ENCODE data around the gene OMP.
A peak's percentile ranks its signal among the peaks of the same experiment; 100 is the strongest.

The OMP gene

DNA sequence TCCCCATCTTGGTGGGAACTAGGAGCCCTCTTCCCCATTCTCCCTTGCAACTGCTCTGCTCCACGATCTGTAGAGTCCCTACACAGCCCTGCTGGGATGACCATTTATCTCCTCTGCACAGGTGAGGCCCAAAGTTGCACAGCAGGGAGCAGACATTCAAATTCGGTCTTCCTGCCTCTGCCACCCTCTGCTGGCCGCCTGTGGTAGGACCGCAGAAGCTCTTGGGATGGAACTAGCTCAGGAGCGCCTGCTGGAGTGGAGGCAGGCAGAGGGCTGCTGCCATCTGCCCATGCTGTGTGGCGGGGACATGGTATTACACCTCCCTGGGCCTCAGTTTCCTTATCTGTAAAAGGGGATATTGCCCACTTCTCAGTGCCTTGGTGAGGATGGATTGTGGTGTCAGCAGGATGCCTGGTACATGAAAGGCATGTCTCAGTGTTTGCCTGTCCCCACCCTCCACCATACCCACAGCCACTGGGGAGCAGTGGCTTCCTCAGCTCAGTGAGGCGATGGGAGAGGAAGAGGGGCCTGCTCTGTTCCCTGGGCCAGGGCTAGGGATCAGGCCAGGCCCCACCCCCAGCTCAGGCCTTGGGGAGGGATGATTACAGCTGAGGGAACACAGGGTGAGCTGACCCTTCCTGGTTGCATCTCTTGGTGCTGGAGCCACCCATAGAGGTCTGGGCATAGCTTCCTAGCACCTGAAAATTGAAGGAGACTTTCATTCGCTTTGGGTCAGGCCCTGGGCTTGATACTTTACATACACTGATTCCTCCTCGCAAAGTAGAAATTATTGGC is 11.3 kb upstream of the OMP start:
- peak; percentile 94 for DNase-seq (ENCODE audit: low spot score)
- in situ Hi-C loops (cut with MboI; ENCODE audit: low pct_unique_long_range_greater_than_20kb, low sequenced_read_pairs, unreplicated experiment): no loop called here
- TF ChIP-seq, protein P1, sequence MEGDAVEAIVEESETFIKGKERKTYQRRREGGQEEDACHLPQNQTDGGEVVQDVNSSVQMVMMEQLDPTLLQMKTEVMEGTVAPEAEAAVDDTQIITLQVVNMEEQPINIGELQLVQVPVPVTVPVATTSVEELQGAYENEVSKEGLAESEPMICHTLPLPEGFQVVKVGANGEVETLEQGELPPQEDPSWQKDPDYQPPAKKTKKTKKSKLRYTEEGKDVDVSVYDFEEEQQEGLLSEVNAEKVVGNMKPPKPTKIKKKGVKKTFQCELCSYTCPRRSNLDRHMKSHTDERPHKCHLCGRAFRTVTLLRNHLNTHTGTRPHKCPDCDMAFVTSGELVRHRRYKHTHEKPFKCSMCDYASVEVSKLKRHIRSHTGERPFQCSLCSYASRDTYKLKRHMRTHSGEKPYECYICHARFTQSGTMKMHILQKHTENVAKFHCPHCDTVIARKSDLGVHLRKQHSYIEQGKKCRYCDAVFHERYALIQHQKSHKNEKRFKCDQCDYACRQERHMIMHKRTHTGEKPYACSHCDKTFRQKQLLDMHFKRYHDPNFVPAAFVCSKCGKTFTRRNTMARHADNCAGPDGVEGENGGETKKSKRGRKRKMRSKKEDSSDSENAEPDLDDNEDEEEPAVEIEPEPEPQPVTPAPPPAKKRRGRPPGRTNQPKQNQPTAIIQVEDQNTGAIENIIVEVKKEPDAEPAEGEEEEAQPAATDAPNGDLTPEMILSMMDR (IDR thresholded peaks at IDR 0.05; ENCODE audit: extremely low read depth, insufficient read depth, missing control alignments): peak; percentile 98

DNA sequence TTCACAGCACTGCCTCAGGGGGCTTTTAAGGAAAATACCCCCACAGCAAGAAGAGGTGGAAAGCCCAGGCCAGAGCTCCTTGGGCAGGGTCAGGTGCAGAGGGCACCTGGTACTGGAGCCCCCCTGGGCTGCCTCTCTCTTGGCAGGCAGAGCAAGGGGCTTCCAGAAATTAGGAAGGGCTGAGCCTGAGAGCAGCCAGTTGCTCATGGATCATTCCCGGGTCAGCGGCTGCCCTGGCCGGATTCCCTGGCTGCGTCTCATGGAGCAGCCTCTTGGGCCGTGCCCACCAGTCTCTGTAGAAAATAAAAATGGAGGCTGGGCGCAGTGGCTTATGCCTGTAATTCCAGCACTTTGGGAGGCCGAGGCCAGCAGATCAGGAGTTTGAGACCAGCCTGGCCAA is 10.3 kb upstream of the OMP start:
- in situ Hi-C loops (cut with MboI; ENCODE audit: low pct_unique_long_range_greater_than_20kb, low sequenced_read_pairs, unreplicated experiment): no loop called here
- TF ChIP-seq, protein P1 (IDR thresholded peaks at IDR 0.05; ENCODE audit: extremely low read depth, insufficient read depth, missing control alignments): no peak
- DNase-seq (ENCODE audit: low spot score): no peak

DNA sequence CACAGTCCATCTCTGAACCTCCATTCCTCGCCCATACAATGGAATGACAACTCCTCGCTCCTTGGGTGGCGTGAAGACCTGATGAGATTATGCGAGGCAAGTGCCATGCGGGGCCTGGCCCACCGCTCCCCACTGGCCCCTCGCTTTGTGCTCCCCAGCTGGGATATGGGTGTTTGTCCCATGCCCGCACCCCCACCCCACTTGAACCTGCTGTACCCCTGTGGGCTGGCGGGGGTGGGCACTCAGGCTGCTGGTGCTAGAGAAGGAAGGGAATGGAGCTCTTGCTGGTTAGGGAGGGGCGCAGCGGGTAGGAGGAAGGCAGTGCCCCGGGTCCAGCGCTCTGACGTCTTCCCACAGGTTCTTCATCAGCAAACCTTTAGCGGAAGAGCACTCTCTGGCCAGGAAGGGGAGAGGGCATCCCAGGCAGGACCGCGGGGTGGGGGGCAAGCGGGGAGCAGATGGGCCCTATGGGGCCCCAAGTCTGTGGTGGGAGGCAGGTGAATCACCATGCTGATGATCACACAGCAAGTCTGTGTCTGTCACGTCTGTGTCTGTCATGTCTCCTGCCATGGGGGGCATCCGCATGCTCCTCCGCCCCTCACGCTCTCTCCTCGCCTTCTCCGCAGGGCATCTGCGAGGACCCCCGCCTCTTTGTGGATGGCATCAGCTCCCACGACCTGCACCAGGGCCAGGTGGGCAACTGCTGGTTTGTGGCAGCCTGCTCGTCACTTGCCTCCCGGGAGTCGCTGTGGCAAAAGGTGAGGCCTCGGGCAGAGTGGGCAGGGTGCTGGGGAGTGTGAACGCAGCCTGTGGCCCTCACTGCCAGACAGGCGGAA is 9.4 kb upstream of the OMP start:
- DNase-seq (ENCODE audit: low spot score): no peak
- in situ Hi-C loops (cut with MboI; ENCODE audit: low pct_unique_long_range_greater_than_20kb, low sequenced_read_pairs, unreplicated experiment): no loop called here
- TF ChIP-seq, protein P1 (IDR thresholded peaks at IDR 0.05; ENCODE audit: extremely low read depth, insufficient read depth, missing control alignments): no peak

DNA sequence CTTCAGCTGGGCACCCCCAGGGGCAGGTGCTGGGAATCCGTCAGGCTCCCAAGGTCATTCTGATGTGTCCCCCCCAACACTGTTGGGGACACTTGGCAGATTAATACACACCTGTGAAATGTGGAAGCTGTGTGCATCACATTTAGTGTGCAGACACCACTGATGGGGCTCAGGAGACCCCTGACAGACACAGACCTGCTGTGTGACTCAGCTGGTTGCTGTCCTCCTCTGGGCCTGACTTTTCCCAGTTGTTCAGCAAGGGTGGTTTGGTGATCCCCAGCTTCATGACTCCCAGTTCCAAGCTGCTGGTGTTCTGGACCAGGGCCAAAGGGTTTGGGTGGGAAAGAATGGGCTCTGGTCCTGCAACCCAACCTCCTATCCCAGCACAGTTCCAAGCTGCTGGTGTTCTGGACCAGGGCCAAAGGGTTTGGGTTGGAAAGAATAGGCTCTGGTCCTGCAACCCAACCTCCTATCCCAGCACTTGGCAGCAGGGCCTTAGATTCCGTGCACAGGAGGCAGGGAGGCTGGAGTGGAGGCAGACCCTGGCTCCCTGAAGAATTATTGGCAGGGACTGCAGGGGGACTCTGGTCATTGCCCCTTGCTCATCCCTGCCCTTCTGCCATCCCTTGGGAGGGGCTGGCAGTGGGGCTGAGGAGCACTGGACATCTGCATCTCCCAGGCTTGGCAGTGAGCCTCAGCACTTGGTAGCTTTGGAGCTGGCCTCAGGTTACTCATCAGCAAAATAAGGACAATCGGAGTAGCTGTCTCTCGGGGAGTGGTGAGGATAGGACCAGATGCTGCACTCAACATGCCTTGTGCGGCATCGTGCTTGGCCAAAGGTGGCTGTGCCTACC is 8.4 kb upstream of the OMP start:
- TF ChIP-seq, protein P1 (IDR thresholded peaks at IDR 0.05; ENCODE audit: extremely low read depth, insufficient read depth, missing control alignments): no peak
- in situ Hi-C loops (cut with MboI; ENCODE audit: low pct_unique_long_range_greater_than_20kb, low sequenced_read_pairs, unreplicated experiment): no loop called here
- no peak for DNase-seq (ENCODE audit: low spot score)

DNA sequence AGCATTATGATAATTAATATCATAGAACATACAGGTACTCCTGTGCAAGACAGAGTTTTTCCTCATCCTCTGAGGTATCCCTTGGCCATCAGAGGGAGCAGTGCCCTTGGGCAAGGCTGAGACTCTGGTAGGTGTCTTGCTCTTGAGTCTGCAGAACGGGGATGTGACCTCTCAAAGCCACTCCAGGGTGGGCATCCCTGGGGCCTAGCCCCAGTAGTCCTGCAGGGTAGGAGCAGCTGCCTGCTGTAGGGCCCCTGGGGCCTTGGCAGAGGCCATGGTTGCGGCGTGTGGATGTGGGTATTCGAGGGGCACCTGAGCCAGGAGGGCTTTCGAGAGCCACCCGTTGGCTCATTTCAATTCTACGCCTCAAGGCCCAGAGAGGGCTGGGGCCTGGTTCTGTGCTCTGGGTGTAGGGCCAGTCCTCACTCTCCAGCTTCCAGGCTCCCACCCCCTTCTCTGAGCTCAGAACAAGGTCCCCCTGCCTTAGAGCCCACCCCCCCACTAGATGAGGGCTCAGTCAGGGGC is 7.7 kb upstream of the OMP start:
- in situ Hi-C loops (cut with MboI; ENCODE audit: low pct_unique_long_range_greater_than_20kb, low sequenced_read_pairs, unreplicated experiment): no loop called here
- DNase-seq (ENCODE audit: low spot score): no peak
- TF ChIP-seq, protein P1 (IDR thresholded peaks at IDR 0.05; ENCODE audit: extremely low read depth, insufficient read depth, missing control alignments): no peak

Data from GM13977 (cell line).